K562 (cell line): ENCODE measurements around the gene UBQLNL. TPM values are rescaled to one million over a fixed set of nuclear protein-coding genes. Genes with fewer than 3 reads are reported as not detected.
A peak's percentile ranks its signal among the peaks of the same experiment; 100 is the strongest.

Experiments used
- ARHGAP35 ChIP-seq: fragments of 450-650 bp; IDR thresholded peaks from 2 replicates; pipeline ENCODE4 v1.6.1; 2018; ENCODE audit not compliant: partially characterized antibody
- ATF7 ChIP-seq: fragments of 450-650 bp; IDR thresholded peaks from 2 replicates; pipeline ENCODE4 v1.7.1; 2014; ENCODE audit warnings: mild to moderate bottlenecking, moderate library complexity
- CBFA2T3 ChIP-seq: fragments of 450-650 bp; IDR thresholded peaks from 2 replicates; pipeline ENCODE4 v1.6.1; 2017
- COPS2 ChIP-seq: fragments of 450-650 bp; conservative IDR thresholded peaks from 2 replicates; pipeline ENCODE4 v1.6.1; 2016; ENCODE audit warnings: mild to moderate bottlenecking, moderate library complexity
- CREB3L1 ChIP-seq: fragments of 450-650 bp; IDR thresholded peaks from 2 replicates; pipeline ENCODE4 v1.6.1; 2014; ENCODE audit warnings: low read depth, mild to moderate bottlenecking, moderate library complexity, borderline replicate concordance
- CSDE1 ChIP-seq, 2 experiments: fragments of 450-650 bp; IDR thresholded peaks; 2 replicates each; pipeline ENCODE4 v1.6.1; 2016; ENCODE audit warnings: mild to moderate bottlenecking in 1 of 2
- EGR1 ChIP-seq: fragments of 450-650 bp; conservative IDR thresholded peaks from 2 replicates; pipeline ENCODE4 v1.6.1; 2017; ENCODE audit warnings: mild to moderate bottlenecking
- GTF3C2 ChIP-seq: IDR thresholded peaks from 3 replicates; pipeline ENCODE4 v1.6.1; 2011; ENCODE audit warnings: borderline replicate concordance, mild to moderate bottlenecking, moderate library complexity; ENCODE audit not compliant: insufficient read length; ENCODE audit errors: extremely low read depth
- NONO ChIP-seq, 2 experiments: fragments of 200-400 bp in 1 of 2; fragments of 450-650 bp in 1 of 2; formaldehyde crosslinking in 1 of 2; IDR thresholded peaks; 2 replicates each; pipeline ENCODE4 v1.6.1; 2017; ENCODE audit warnings: low read depth in 2 of 2, mild to moderate bottlenecking in 2 of 2, moderate library complexity in 2 of 2, low read length in 1 of 2
- POLR2AphosphoS5 ChIP-seq: IDR thresholded peaks from 2 replicates; pipeline ENCODE4 v1.6.1; 2011; ENCODE audit warnings: mild to moderate bottlenecking, low read depth, low read length, moderate library complexity; ENCODE audit not compliant: control insufficient read depth, insufficient read depth
- RBM14 ChIP-seq: fragments of 200-400 bp; formaldehyde crosslinking; IDR thresholded peaks from 2 replicates; pipeline ENCODE4 v1.6.1; 2018; ENCODE audit warnings: low read depth, mild to moderate bottlenecking, low read length, moderate library complexity, borderline replicate concordance; ENCODE audit not compliant: insufficient read depth
- TOE1 ChIP-seq, 2 experiments: fragments of 450-650 bp in 1 of 2; sonication (generic) in 1 of 2; formaldehyde crosslinking in 1 of 2; IDR thresholded peaks; 2 replicates each; pipeline versions ENCODE4 v1.7.1 to v1.8.0; 2016 to 2022; ENCODE audit warnings: borderline replicate concordance in 2 of 2, mild to moderate bottlenecking in 2 of 2, antibody characterized with exemption in 1 of 2, inconsistent platforms in 1 of 2, low read depth in 1 of 2, missing genetic modification reagents in 1 of 2, moderate library complexity in 1 of 2
- XRCC3 ChIP-seq: fragments of 450-650 bp; IDR thresholded peaks from 2 replicates; pipeline ENCODE4 v1.6.1; 2017; ENCODE audit warnings: mild to moderate bottlenecking, moderate library complexity
- ZNF398 ChIP-seq: fragments of 250-450 bp; sonication (Bioruptor Pico); IDR thresholded peaks from 2 replicates; pipeline ENCODE4 v1.8.0; 2021; ENCODE audit warnings: moderate library complexity, mild to moderate bottlenecking, inconsistent platforms
- polyA plus RNA-seq, 8 experiments: library from polyadenylated mRNA; depleted of rRNA in 4 of 8; stranded (reverse) in 5 of 8; unstranded in 3 of 8; fragments of >200 nt; fragmentation: Nextera tagmentation in 2 of 8; fragmentation: Illumina TruSeq in 1 of 8; extraction: Ambion mirVana in 2 of 8; extraction: Trizol in 1 of 8; gene quantifications; 2 replicates each; pipeline versions ENCODE4 v1.2.1 to v1.2.3, GENCODE V29; 2011 to 2014; ENCODE audit warnings: inconsistent platforms in 1 of 8, missing spikeins in 1 of 8
- total RNA-seq, 7 experiments: library from RNA; depleted of rRNA in 6 of 7; stranded (reverse); fragments of >200 nt in 6 of 7; fragmentation: Illumina TruSeq in 2 of 7; extraction: Trizol in 2 of 7; gene quantifications; 2 replicates each; pipeline versions ENCODE4 v1.2.1 to v1.2.3, GENCODE V29; 2011 to 2021; ENCODE audit warnings: low replicate concordance in 1 of 7
- TF ChIP-seq, protein P1 (sequence below): fragments of 450-650 bp; IDR thresholded peaks from 2 replicates; pipeline ENCODE4 v1.6.1; 2016

The UBQLNL gene
- total and polyA plus RNA-seq, 9 of the 15 experiments (the other 6 are each of a cell fraction or from before 2014, with no cell fraction given), result 0.07 to 0.27 (median 0.14) TPM

DNA sequence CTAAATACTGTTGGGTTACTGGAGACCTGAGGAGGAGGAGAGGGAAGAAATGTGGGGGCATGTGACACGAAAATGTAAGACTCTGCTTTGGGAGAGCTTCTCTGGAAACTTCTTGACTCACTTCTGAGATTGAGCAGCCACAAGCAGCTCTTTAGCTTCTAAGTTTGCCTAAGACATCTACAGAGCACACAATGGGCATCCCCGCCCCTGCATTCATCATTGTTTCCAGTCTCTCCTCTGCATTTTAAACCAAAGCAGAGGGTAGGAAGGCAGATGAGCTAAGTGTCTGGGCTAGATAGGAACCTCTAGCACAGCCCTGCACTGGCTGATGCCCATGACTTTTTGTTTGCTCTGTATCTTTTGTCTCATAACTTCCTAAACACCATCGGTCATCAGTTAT is 30.1 kb downstream of the UBQLNL start (continued):
- TF ChIP-seq GTF3C2 (no peak), EGR1 (0 out of 2 replicates have a peak, but pooled peaks have one; percentile 7), CSDE1 (IDR thresholded peaks at IDR 0.05) (no peak), ARHGAP35 (no peak), POLR2AphosphoS5 (peak; percentile 81), NONO (IDR thresholded peaks at IDR 0.05; ENCODE audit: low read depth in 2 of 2, low read length in 1 of 2) (no peak), XRCC3 (no peak), TOE1 (IDR thresholded peaks at IDR 0.05; ENCODE audit: borderline replicate concordance) (no peak), TOE1 (CRISPR knock-in tag; IDR thresholded peaks at IDR 0.05; ENCODE audit: borderline replicate concordance, low read depth) (no peak), CREB3L1 (no peak), CBFA2T3 (no peak), COPS2 (no peak), ATF7 (no peak), ZNF398 (CRISPR knock-in tag) (no peak), RBM14 (no peak)
- TF ChIP-seq, protein P1, sequence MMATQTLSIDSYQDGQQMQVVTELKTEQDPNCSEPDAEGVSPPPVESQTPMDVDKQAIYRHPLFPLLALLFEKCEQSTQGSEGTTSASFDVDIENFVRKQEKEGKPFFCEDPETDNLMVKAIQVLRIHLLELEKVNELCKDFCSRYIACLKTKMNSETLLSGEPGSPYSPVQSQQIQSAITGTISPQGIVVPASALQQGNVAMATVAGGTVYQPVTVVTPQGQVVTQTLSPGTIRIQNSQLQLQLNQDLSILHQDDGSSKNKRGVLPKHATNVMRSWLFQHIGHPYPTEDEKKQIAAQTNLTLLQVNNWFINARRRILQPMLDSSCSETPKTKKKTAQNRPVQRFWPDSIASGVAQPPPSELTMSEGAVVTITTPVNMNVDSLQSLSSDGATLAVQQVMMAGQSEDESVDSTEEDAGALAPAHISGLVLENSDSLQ, result no peak
